Measurements from ENCODE around the gene GNAS.
A peak's percentile ranks its signal among the peaks of the same experiment; 100 is the strongest.

GNAS gene

DNA sequence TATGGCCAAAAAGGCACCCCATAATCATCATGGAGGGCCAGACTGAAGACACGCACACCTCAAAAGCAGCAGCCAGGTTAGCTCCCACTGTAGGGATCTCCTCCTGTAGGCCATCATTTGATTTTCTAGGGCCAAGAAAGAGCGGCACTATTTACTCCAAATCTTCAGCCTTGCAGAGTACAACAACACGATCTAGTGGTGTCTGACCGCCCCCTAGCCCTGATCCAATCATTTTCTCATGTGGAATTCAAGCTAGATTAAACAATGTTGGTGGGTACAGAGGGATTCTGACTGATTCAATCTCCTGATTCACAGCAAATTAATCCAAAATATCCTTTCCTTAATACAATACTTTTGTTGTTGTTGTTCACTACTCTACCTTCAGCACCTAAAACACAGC is 14.3 kb upstream of the GNAS start:
- no peaks in the 10 kb centered on the region for H3K9me3 ChIP-seq (ENCODE audit: control insufficient read depth, insufficient read depth, low read length)
- peaks cover 19% of the 10 kb centered on the region for H3K79me2 ChIP-seq (ENCODE audit: control insufficient read depth, low read length)
- no peak overlapping the region for H3K4me2 ChIP-seq (ENCODE audit: low read length)
- no peaks in the 10 kb centered on the region for H3K4me1 ChIP-seq (ENCODE audit: control insufficient read depth, low read length)
- H3F3A ChIP-seq (ENCODE audit: control insufficient read depth, insufficient read depth): no peaks in the 10 kb centered on the region
- no peak overlapping the region for H3K27ac ChIP-seq (ENCODE audit: low read depth, low read length)
- H3K36me3 ChIP-seq (ENCODE audit: control insufficient read depth, low read length): peaks cover 8% of the 10 kb centered on the region
- TF ChIP-seq, protein P1, sequence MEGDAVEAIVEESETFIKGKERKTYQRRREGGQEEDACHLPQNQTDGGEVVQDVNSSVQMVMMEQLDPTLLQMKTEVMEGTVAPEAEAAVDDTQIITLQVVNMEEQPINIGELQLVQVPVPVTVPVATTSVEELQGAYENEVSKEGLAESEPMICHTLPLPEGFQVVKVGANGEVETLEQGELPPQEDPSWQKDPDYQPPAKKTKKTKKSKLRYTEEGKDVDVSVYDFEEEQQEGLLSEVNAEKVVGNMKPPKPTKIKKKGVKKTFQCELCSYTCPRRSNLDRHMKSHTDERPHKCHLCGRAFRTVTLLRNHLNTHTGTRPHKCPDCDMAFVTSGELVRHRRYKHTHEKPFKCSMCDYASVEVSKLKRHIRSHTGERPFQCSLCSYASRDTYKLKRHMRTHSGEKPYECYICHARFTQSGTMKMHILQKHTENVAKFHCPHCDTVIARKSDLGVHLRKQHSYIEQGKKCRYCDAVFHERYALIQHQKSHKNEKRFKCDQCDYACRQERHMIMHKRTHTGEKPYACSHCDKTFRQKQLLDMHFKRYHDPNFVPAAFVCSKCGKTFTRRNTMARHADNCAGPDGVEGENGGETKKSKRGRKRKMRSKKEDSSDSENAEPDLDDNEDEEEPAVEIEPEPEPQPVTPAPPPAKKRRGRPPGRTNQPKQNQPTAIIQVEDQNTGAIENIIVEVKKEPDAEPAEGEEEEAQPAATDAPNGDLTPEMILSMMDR (IDR thresholded peaks at IDR 0.05; ENCODE audit: low read depth, low read length, poor library complexity, severe bottlenecking): no peak
- no peak for TF ChIP-seq EZH2phosphoT487 (IDR thresholded peaks at IDR 0.05; ENCODE audit: borderline replicate concordance, low read length)
- H3K4me3 ChIP-seq (ENCODE audit: low read length): no peak overlapping the region
- no peaks in the 10 kb centered on the region for H3K9me2 ChIP-seq (replicated peaks; ENCODE audit: control insufficient read depth, low read length)
- H4K20me1 ChIP-seq (ENCODE audit: control insufficient read depth, insufficient read depth, low read depth, low read length): peaks cover under 1% of the 10 kb centered on the region; the same call in 1 of the 2 replicates
- peaks cover 1% of the 10 kb centered on the region; the same call in 1 of the 2 replicates for H3K27me3 ChIP-seq (ENCODE audit: control insufficient read depth, low read length)

DNA sequence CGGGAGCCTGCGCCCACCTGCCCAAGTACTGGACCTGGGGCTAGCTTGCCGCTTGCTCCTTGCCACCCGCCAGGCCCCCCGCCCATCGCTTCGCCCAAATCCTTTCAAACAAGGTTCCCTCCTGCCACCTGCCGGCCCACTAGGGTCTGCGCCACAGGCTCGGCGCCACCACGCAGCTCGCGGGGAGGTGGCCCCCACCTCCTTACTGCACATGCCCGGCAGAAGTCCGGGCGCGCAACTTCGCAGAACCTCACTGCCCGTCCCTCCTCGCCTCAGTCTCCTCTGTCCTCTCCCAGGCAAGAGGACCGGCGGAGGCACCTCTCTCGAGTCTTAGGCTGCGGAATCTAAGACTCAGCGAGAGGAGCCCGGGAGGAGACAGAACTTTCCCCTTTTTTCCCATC is 13.0 kb upstream of the GNAS start:
- peaks cover 4% of the 10 kb centered on the region; the same call in 1 of the 2 replicates for H3K27me3 ChIP-seq (ENCODE audit: control insufficient read depth, low read length)
- no peaks in the 10 kb centered on the region for H3F3A ChIP-seq (ENCODE audit: control insufficient read depth, insufficient read depth)
- no peaks in the 10 kb centered on the region for H3K4me1 ChIP-seq (ENCODE audit: control insufficient read depth, low read length)
- peaks cover 3% of the 10 kb centered on the region; the same call in 1 of the 2 replicates for H4K20me1 ChIP-seq (ENCODE audit: control insufficient read depth, insufficient read depth, low read depth, low read length)
- TF ChIP-seq, protein P1 (IDR thresholded peaks at IDR 0.05; ENCODE audit: low read depth, low read length, poor library complexity, severe bottlenecking): peak; percentile 47
- TF ChIP-seq EZH2phosphoT487 (IDR thresholded peaks at IDR 0.05; ENCODE audit: borderline replicate concordance, low read length): no peak
- no peak overlapping the region; the same call in 1 of the 2 replicates for H3K4me2 ChIP-seq (ENCODE audit: low read length)
- H3K9me2 ChIP-seq (replicated peaks; ENCODE audit: control insufficient read depth, low read length): no peaks in the 10 kb centered on the region
- no peak overlapping the region for H3K27ac ChIP-seq (ENCODE audit: low read depth, low read length)
- peaks cover 2% of the 10 kb centered on the region; the same call in 1 of the 2 replicates for H3K36me3 ChIP-seq (ENCODE audit: control insufficient read depth, low read length)
- peaks cover 17% of the 10 kb centered on the region for H3K79me2 ChIP-seq (ENCODE audit: control insufficient read depth, low read length)
- no peak overlapping the region for H3K4me3 ChIP-seq (ENCODE audit: low read length)
- H3K9me3 ChIP-seq (ENCODE audit: control insufficient read depth, insufficient read depth, low read length): no peaks in the 10 kb centered on the region

DNA sequence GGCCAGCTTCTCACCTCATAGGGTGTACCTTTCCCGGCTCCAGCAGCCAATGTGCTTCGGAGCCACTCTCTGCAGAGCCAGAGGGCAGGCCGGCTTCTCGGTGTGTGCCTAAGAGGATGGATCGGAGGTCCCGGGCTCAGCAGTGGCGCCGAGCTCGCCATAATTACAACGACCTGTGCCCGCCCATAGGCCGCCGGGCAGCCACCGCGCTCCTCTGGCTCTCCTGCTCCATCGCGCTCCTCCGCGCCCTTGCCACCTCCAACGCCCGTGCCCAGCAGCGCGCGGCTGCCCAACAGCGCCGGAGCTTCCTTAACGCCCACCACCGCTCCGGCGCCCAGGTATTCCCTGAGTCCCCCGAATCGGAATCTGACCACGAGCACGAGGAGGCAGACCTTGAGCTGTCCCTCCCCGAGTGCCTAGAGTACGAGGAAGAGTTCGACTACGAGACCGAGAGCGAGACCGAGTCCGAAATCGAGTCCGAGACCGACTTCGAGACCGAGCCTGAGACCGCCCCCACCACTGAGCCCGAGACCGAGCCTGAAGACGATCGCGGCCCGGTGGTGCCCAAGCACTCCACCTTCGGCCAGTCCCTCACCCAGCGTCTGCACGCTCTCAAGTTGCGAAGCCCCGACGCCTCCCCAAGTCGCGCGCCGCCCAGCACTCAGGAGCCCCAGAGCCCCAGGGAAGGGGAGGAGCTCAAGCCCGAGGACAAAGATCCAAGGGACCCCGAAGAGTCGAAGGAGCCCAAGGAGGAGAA is 12.3 kb upstream of the GNAS start:
- H3K9me2 ChIP-seq (replicated peaks; ENCODE audit: control insufficient read depth, low read length): no peaks in the 10 kb centered on the region
- no peak for TF ChIP-seq EZH2phosphoT487 (IDR thresholded peaks at IDR 0.05; ENCODE audit: borderline replicate concordance, low read length)
- TF ChIP-seq, protein P1 (IDR thresholded peaks at IDR 0.05; ENCODE audit: low read depth, low read length, poor library complexity, severe bottlenecking): no peak
- peaks cover 3% of the 10 kb centered on the region; the same call in 1 of the 2 replicates for H4K20me1 ChIP-seq (ENCODE audit: control insufficient read depth, insufficient read depth, low read depth, low read length)
- no peaks in the 10 kb centered on the region for H3F3A ChIP-seq (ENCODE audit: control insufficient read depth, insufficient read depth)
- H3K4me1 ChIP-seq (ENCODE audit: control insufficient read depth, low read length): no peaks in the 10 kb centered on the region
- H3K9me3 ChIP-seq (ENCODE audit: control insufficient read depth, insufficient read depth, low read length): no peaks in the 10 kb centered on the region
- peaks cover 21% of the 10 kb centered on the region for H3K79me2 ChIP-seq (ENCODE audit: control insufficient read depth, low read length)
- H3K4me3 ChIP-seq (ENCODE audit: low read length): no peak overlapping the region
- no peak overlapping the region for H3K4me2 ChIP-seq (ENCODE audit: low read length)
- H3K27me3 ChIP-seq (ENCODE audit: control insufficient read depth, low read length): peaks cover 4% of the 10 kb centered on the region; the same call in 1 of the 2 replicates
- H3K27ac ChIP-seq (ENCODE audit: low read depth, low read length): no peak overlapping the region
- H3K36me3 ChIP-seq (ENCODE audit: control insufficient read depth, low read length): peaks cover 2% of the 10 kb centered on the region; the same call in 1 of the 2 replicates

Measured in DOHH2 (cell line).